HepG2 (cell line): ENCODE results near the gene ERBB3. TPM values are rescaled to one million over a fixed set of nuclear protein-coding genes. Genes with fewer than 3 reads are reported as not detected.
"Not testable (repeated sequence)": the region's sequence is repeated elsewhere in the genome, so short reads cannot be mapped to it uniquely, and the experiment has no call there.

Source experiments
- ATAC-seq: fragments of 200-7000 bp; cut with Tn5 transposase; 3 replicates; pipeline ENCODE4 v1.9.1; 2020; ENCODE audit warnings: mild to moderate bottlenecking, moderate library complexity
- BruUV-seq: library from RNA; stranded (reverse); fragments of 400-500 nt; replicated peaks from 2 replicates; lab custom pipeline; 2021; lab: Mats Ljungman, UMichigan
- CTCF ChIA-PET: fragments of 300-600 bp; formaldehyde crosslinking; extraction: SDS; loops from one replicate; lab custom pipeline; 2021; ENCODE audit warnings: low total read pairs, inconsistent platforms, low intra/inter-chr PET ratio; lab: Yijun Ruan, JAX
- POLR2A ChIA-PET: fragments of 350-600 bp; sonication (Branson Sonifier 250); formaldehyde crosslinking; loops from one replicate; lab custom pipeline; 2020; ENCODE audit warnings: antibody characterized with exemption, inconsistent platforms; lab: Yijun Ruan, JAX
- DNase-seq: peaks from one replicate; pipeline ENCODE4 v3.0.0-alpha.2; 2015; ENCODE audit warnings: low spot score
- FAIRE-seq: peaks from 3 replicates; lab custom pipeline; 2011; peaks lifted over from hg19 to GRCh38; lab: Jason Lieb, UNC
- H2AFZ ChIP-seq: one replicate; pipeline ENCODE4 v1.6.1; 2011; ENCODE audit warnings: low read length, inconsistent platforms
- H3K27ac ChIP-seq: fragments of 300-600 bp; 3 replicates; pipeline ENCODE4 v1.8.0; 2011; ENCODE audit warnings: mixed run types, mild to moderate bottlenecking, mixed read lengths, low read length, inconsistent platforms; ENCODE audit not compliant: insufficient read depth; ENCODE audit errors: extremely low read length
- H3K27me3 ChIP-seq, 2 experiments: fragments of 200-600 bp in 1 of 2; 2 replicates in 1 of 2; 3 replicates in 1 of 2; pipeline versions ENCODE4 v1.6.0 to v1.8.0; 2011; ENCODE audit warnings: low read length in 2 of 2, mild to moderate bottlenecking in 2 of 2, moderate library complexity in 2 of 2, inconsistent platforms in 1 of 2; ENCODE audit not compliant: insufficient read depth in 2 of 2, control insufficient read depth in 1 of 2
- H3K36me3 ChIP-seq, 2 experiments: fragments of 200-600 bp in 1 of 2; replicated peaks in 1 of 2; 2 replicates in 1 of 2; 3 replicates in 1 of 2; pipeline versions ENCODE4 v1.5.1 to v1.8.0; 2011; ENCODE audit warnings: low read length in 2 of 2, inconsistent platforms in 1 of 2; ENCODE audit not compliant: insufficient read depth in 2 of 2, control insufficient read depth in 1 of 2
- H3K4me1 ChIP-seq: 2 replicates; pipeline ENCODE4 v1.5.1; 2012; ENCODE audit warnings: low read length, inconsistent platforms; ENCODE audit not compliant: insufficient read depth
- H3K4me2 ChIP-seq: 2 replicates; pipeline ENCODE4 v1.6.0; 2011; ENCODE audit warnings: low read depth, low read length, inconsistent platforms
- H3K4me3 ChIP-seq, 3 experiments: fragments of 200-600 bp in 1 of 3; sonication (generic), shearing (Covaris generic) in 1 of 3; replicated peaks in 1 of 3; 2 replicates each; pipeline ENCODE4 v1.5.1; 2011 to 2016; ENCODE audit warnings: low read length in 3 of 3, inconsistent platforms in 2 of 3, low read depth in 2 of 3, mild to moderate bottlenecking in 2 of 3, control low read depth in 1 of 3, mixed read lengths in 1 of 3; ENCODE audit not compliant: insufficient read depth in 1 of 3
- H3K79me2 ChIP-seq: one replicate; pipeline ENCODE4 v1.6.1; 2011; ENCODE audit warnings: low read length, inconsistent platforms; ENCODE audit not compliant: insufficient read depth
- H3K9ac ChIP-seq: 2 replicates; pipeline ENCODE4 v1.6.0; 2011; ENCODE audit warnings: mild to moderate bottlenecking, low read depth, low read length, inconsistent platforms; ENCODE audit not compliant: insufficient read depth
- H3K9me3 ChIP-seq: 2 replicates; pipeline ENCODE4 v1.5.1; 2012; ENCODE audit warnings: mild to moderate bottlenecking, low read length
- H4K20me1 ChIP-seq: 2 replicates; pipeline ENCODE4 v1.6.0; 2011; ENCODE audit warnings: inconsistent platforms, mild to moderate bottlenecking, low read length, moderate library complexity; ENCODE audit not compliant: insufficient read depth
- GLMP ChIP-seq: sonication (generic); formaldehyde crosslinking; IDR thresholded peaks from 2 replicates; pipeline ENCODE4 v1.9.0; 2021; ENCODE audit warnings: missing genetic modification reagents, mild to moderate bottlenecking, borderline replicate concordance
- RNF219 ChIP-seq: sonication (generic); formaldehyde crosslinking; IDR thresholded peaks from 2 replicates; pipeline ENCODE4 v1.5.0; 2020; ENCODE audit warnings: mild to moderate bottlenecking, missing genetic modification reagents
- THRA ChIP-seq: sonication (generic); formaldehyde crosslinking; IDR thresholded peaks from 2 replicates; pipeline ENCODE4 v1.4.0; 2020; ENCODE audit warnings: missing genetic modification reagents, borderline replicate concordance
- YEATS4 ChIP-seq: sonication (generic); formaldehyde crosslinking; IDR thresholded peaks from 2 replicates; pipeline ENCODE4 v1.4.0; 2020; ENCODE audit warnings: missing genetic modification reagents, borderline replicate concordance
- ZNF138 ChIP-seq: sonication (generic); formaldehyde crosslinking; IDR thresholded peaks from 2 replicates; pipeline ENCODE4 v1.5.0; 2020; ENCODE audit warnings: mild to moderate bottlenecking, low read depth, missing genetic modification reagents
- ZNF251 ChIP-seq: sonication (generic); formaldehyde crosslinking; IDR thresholded peaks from 2 replicates; pipeline ENCODE4 v1.9.0; 2021; ENCODE audit warnings: mild to moderate bottlenecking, missing genetic modification reagents
- ZNF296 ChIP-seq: sonication (generic); formaldehyde crosslinking; conservative IDR thresholded peaks from 2 replicates; pipeline ENCODE4 v1.5.0; 2020; ENCODE audit warnings: mild to moderate bottlenecking, missing genetic modification reagents
- ZNF737 ChIP-seq: sonication (generic); formaldehyde crosslinking; IDR thresholded peaks from 2 replicates; pipeline ENCODE4 v1.5.0; 2020; ENCODE audit warnings: missing genetic modification reagents, mild to moderate bottlenecking, borderline replicate concordance
- ZSCAN20 ChIP-seq: sonication (generic); formaldehyde crosslinking; IDR thresholded peaks from 2 replicates; pipeline ENCODE4 v1.4.0; 2020; ENCODE audit warnings: missing genetic modification reagents, mild to moderate bottlenecking, borderline replicate concordance
- WGBS: methylation state at CpG from one replicate; pipeline ENCODE4 v1.1.6; 2017; ENCODE audit warnings: low lambda C conversion rate; 5-methylcytosine and 5-hydroxymethylcytosine counted together
- in situ Hi-C: cut with HindIII; loops from 2 replicates; pipeline ENCODE4 v1.10.0; 2017; ENCODE audit warnings: low pct_unique_long_range_greater_than_20kb; ENCODE audit not compliant: extremely low pct_ligation_motif_present
- intact Hi-C: fragments of 100-400 bp; cut with micrococcal nuclease; formaldehyde crosslinking; loops from one replicate; pipeline ENCODE4 v1.10.0; 2022; ENCODE audit not compliant: unreplicated experiment
- polyA plus RNA-seq, 8 experiments: library from polyadenylated mRNA; depleted of rRNA in 3 of 8; stranded (reverse) in 7 of 8; unstranded in 1 of 8; fragments of >200 nt; fragmentation: Illumina TruSeq in 4 of 8; extraction: Trizol in 4 of 8; gene quantifications; 2 replicates each; pipeline versions ENCODE4 v1.2.1 to v1.2.3, GENCODE V29; 2011 to 2016; ENCODE audit warnings: low read depth in 4 of 8, missing spikeins in 1 of 8, mixed read lengths in 1 of 8; ENCODE audit not compliant: insufficient read depth in 1 of 8
- total RNA-seq, 5 experiments: library from RNA; depleted of rRNA; stranded (reverse); fragments of >200 nt; fragmentation: Illumina TruSeq; extraction: Trizol; gene quantifications; 2 replicates each; pipeline ENCODE4 v1.2.3, GENCODE V29; 2016; ENCODE audit warnings: low read depth in 1 of 5
- TF ChIP-seq, protein P1 (sequence below): sonication (generic); formaldehyde crosslinking; IDR thresholded peaks from 2 replicates; pipeline ENCODE4 v1.5.0; 2020; ENCODE audit warnings: missing genetic modification reagents

ERBB3 gene
- total and polyA plus RNA-seq, 2 of the 13 experiments (the other 11 are each of a cell fraction or from before 2014, with no cell fraction given) = 93.6 to 358 TPM

GRCh38 chr12:56053407-56053893 is 26.5 kb upstream of the ERBB3 start (continued):
- TF ChIP-seq ZNF737 (CRISPR knock-in tag) (no peak), ZNF296 (no peak)
- TF ChIP-seq, protein P1, sequence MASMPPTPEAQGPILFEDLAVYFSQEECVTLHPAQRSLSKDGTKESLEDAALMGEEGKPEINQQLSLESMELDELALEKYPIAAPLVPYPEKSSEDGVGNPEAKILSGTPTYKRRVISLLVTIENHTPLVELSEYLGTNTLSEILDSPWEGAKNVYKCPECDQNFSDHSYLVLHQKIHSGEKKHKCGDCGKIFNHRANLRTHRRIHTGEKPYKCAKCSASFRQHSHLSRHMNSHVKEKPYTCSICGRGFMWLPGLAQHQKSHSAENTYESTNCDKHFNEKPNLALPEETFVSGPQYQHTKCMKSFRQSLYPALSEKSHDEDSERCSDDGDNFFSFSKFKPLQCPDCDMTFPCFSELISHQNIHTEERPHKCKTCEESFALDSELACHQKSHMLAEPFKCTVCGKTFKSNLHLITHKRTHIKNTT (CRISPR knock-in tag) = no peak

GRCh38 chr12:56059964-56060363 is 20.0 kb upstream of the ERBB3 start:
- H3K4me3 ChIP-seq, H3K4me1 ChIP-seq, POLR2A ChIA-PET, H3K4me2 ChIP-seq, ATAC-seq, H3K27ac ChIP-seq, H3K9me3 ChIP-seq, H4K20me1 ChIP-seq, H3K79me2 ChIP-seq, CTCF ChIA-PET, intact Hi-C loops, FAIRE-seq, H3K9ac ChIP-seq, H2AFZ ChIP-seq, in situ Hi-C loops, BruUV-seq, H3K27me3 ChIP-seq, DNase-seq, H3K36me3 ChIP-seq: not testable (repeated sequence)
- WGBS = 84% methylated on average over 8 of the region's 8 CpGs

DNA sequence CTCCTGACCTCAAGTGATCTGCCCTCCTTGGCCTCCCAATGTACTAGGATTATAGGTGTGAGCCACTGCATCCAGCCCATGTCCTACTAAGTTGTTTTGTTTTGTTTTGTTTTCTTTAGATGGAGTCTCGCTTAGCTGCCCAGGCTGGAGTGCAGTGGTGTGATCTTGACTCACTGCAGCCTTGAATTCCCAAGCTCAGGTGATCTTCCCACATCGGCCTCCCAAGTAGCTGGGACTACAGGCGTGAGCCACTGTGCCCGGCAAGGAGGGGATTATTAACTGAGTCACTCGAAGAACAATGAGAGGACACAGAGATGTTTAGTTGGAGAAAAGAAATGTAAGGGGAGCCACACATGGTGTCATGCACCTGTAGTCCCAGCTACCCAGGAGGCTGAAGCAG is 18.0 kb upstream of the ERBB3 start:
- ATAC-seq = no peak
- WGBS = 19% methylated on average over 5 of the region's 5 CpGs
- no peak for FAIRE-seq
- intact Hi-C loops = no loop called here
- ChIA-PET CTCF (no interaction called here), POLR2A (no interaction called here)
- in situ Hi-C loops = no loop called here
- Histone ChIP-seq H3K4me3 (no peak overlapping the region), H3K9me3 (no peaks in the 10 kb centered on the region), H3K27me3 (no peaks in the 10 kb centered on the region; a peak in 1 of 5 replicates), H3K36me3 (no peaks in the 10 kb centered on the region), H4K20me1 (no peaks in the 10 kb centered on the region), H3K79me2 (no peaks in the 10 kb centered on the region), H3K9ac (no peak overlapping the region), H3K27ac (no peak overlapping the region), H2AFZ (no peak overlapping the region), H3K4me2 (no peak overlapping the region), H3K4me1 (no peaks in the 10 kb centered on the region)
- no peak for DNase-seq
- no TSS peak for BruUV-seq
- no peak for TF ChIP-seq THRA (CRISPR knock-in tag)
- TF ChIP-seq YEATS4 = no peak
- no peak for TF ChIP-seq ZNF251
- TF ChIP-seq RNF219 (CRISPR knock-in tag) = no peak
- TF ChIP-seq ZSCAN20 (CRISPR knock-in tag) = no peak
- no peak for TF ChIP-seq GLMP
- no peak for TF ChIP-seq ZNF138 (CRISPR knock-in tag)
